HepG2 (cell line): Measurements from ENCODE around the gene FOXA3. TPM values are rescaled to one million over a fixed set of nuclear protein-coding genes. Genes with fewer than 3 reads are reported as not detected.

Experiments
- CC2D1A ChIP-seq: sonication (generic); formaldehyde crosslinking; IDR thresholded peaks from 2 replicates; pipeline ENCODE4 v1.8.1; 2023; ENCODE audit warnings: mild to moderate bottlenecking, missing genetic modification reagents
- CENPT ChIP-seq: sonication (generic); formaldehyde crosslinking; IDR thresholded peaks from 2 replicates; pipeline ENCODE4 v1.8.0; 2022; ENCODE audit warnings: low read depth, mild to moderate bottlenecking, moderate library complexity, missing genetic modification reagents
- DMAP1 ChIP-seq: IDR thresholded peaks from 2 replicates; pipeline ENCODE4 v1.6.1; 2016
- KLF16 ChIP-seq, 2 experiments: sonication (generic) in 1 of 2; formaldehyde crosslinking in 1 of 2; IDR thresholded peaks; 2 replicates each; pipeline versions ENCODE4 v1.6.1 to v1.8.0; 2016 to 2023; ENCODE audit warnings: missing genetic modification reagents in 2 of 2, missing compliant biosample characterization in 1 of 2
- KLF6 ChIP-seq: IDR thresholded peaks from 2 replicates; pipeline ENCODE4 v1.8.0; 2016; ENCODE audit warnings: missing biosample characterization, missing genetic modification reagents
- LCORL ChIP-seq, 2 experiments: fragments of 450-650 bp in 1 of 2; sonication (generic) in 1 of 2; formaldehyde crosslinking in 1 of 2; IDR thresholded peaks; 2 replicates each; pipeline versions ENCODE4 v1.5.0 to v1.6.1; 2017 to 2020; ENCODE audit warnings: antibody characterized with exemption in 1 of 2, missing genetic modification reagents in 1 of 2
- MAF1 ChIP-seq: sonication (generic); formaldehyde crosslinking; IDR thresholded peaks from 2 replicates; pipeline ENCODE4 v1.5.0; 2020; ENCODE audit warnings: missing genetic modification reagents, borderline replicate concordance
- MED1 ChIP-seq: sonication (generic); formaldehyde crosslinking; IDR thresholded peaks from 2 replicates; pipeline ENCODE4 v1.4.0; 2020; ENCODE audit warnings: missing genetic modification reagents
- MTF1 ChIP-seq: sonication (generic); formaldehyde crosslinking; IDR thresholded peaks from 2 replicates; pipeline ENCODE4 v1.5.0; 2020; ENCODE audit warnings: missing genetic modification reagents
- NFIB ChIP-seq: sonication (generic); formaldehyde crosslinking; IDR thresholded peaks from 2 replicates; pipeline ENCODE4 v1.9.0; 2021; ENCODE audit warnings: missing genetic modification reagents, mild to moderate bottlenecking, borderline replicate concordance
- RARG ChIP-seq: sonication (generic); formaldehyde crosslinking; IDR thresholded peaks from 2 replicates; pipeline ENCODE4 v1.4.0; 2020; ENCODE audit warnings: low read depth, mild to moderate bottlenecking, missing genetic modification reagents
- RBM22 ChIP-seq: fragments of 200-400 bp; formaldehyde crosslinking; optimal IDR thresholded peaks from 2 replicates; pipeline ENCODE3; 2017; ENCODE audit warnings: mild to moderate bottlenecking, low read length, moderate library complexity
- SNAI1 ChIP-seq: sonication (generic); formaldehyde crosslinking; IDR thresholded peaks from 2 replicates; pipeline ENCODE4 v1.5.0; 2020; ENCODE audit warnings: mild to moderate bottlenecking, missing genetic modification reagents, borderline replicate concordance
- ZNF44 ChIP-seq: sonication (generic); formaldehyde crosslinking; IDR thresholded peaks from 2 replicates; pipeline ENCODE4 v1.5.1; 2020; ENCODE audit warnings: mild to moderate bottlenecking, missing genetic modification reagents
- ZNF441 ChIP-seq: sonication (generic); formaldehyde crosslinking; IDR thresholded peaks from 2 replicates; pipeline ENCODE4 v1.7.0; 2021; ENCODE audit warnings: missing genetic modification reagents, borderline replicate concordance
- ZNF510 ChIP-seq: sonication (generic); formaldehyde crosslinking; IDR thresholded peaks from 2 replicates; pipeline ENCODE4 v1.4.0; 2020; ENCODE audit warnings: low read depth, mild to moderate bottlenecking, missing genetic modification reagents
- ZNF572 ChIP-seq: sonication (generic); formaldehyde crosslinking; IDR thresholded peaks from 2 replicates; pipeline ENCODE4 v1.5.1; 2020; ENCODE audit warnings: mild to moderate bottlenecking, missing genetic modification reagents
- ZNF790 ChIP-seq: sonication (generic); formaldehyde crosslinking; IDR thresholded peaks from 2 replicates; pipeline ENCODE4 v1.8.0; 2022; ENCODE audit warnings: missing genetic modification reagents, mild to moderate bottlenecking, borderline replicate concordance
- polyA plus RNA-seq, 8 experiments: library from polyadenylated mRNA; depleted of rRNA in 3 of 8; stranded (reverse) in 7 of 8; unstranded in 1 of 8; fragments of >200 nt; fragmentation: Illumina TruSeq in 4 of 8; extraction: Trizol in 4 of 8; gene quantifications; 2 replicates each; pipeline versions ENCODE4 v1.2.1 to v1.2.3, GENCODE V29; 2011 to 2016; ENCODE audit warnings: low read depth in 4 of 8, missing spikeins in 1 of 8, mixed read lengths in 1 of 8; ENCODE audit not compliant: insufficient read depth in 1 of 8
- total RNA-seq, 5 experiments: library from RNA; depleted of rRNA; stranded (reverse); fragments of >200 nt; fragmentation: Illumina TruSeq; extraction: Trizol; gene quantifications; 2 replicates each; pipeline ENCODE4 v1.2.3, GENCODE V29; 2016; ENCODE audit warnings: low read depth in 1 of 5
- TF ChIP-seq, protein P1 (sequence below): sonication (generic); formaldehyde crosslinking; IDR thresholded peaks from 2 replicates; pipeline ENCODE4 v1.4.0; 2020; ENCODE audit warnings: missing genetic modification reagents
- TF ChIP-seq, protein P2 (sequence below): sonication (generic); formaldehyde crosslinking; IDR thresholded peaks from 2 replicates; pipeline ENCODE4 v1.8.0; 2022; ENCODE audit warnings: missing genetic modification reagents, low read depth, mild to moderate bottlenecking, borderline replicate concordance
- TF ChIP-seq, protein P3 (sequence below): sonication (generic); formaldehyde crosslinking; IDR thresholded peaks from 2 replicates; pipeline ENCODE4 v1.8.0; 2022; ENCODE audit warnings: mild to moderate bottlenecking, missing genetic modification reagents
- TF ChIP-seq, protein P4 (sequence below): sonication (generic); formaldehyde crosslinking; IDR thresholded peaks from 2 replicates; pipeline ENCODE4 v1.8.1; 2023; ENCODE audit warnings: missing genetic modification reagents, mild to moderate bottlenecking, borderline replicate concordance
- TF ChIP-seq, protein P5 (sequence below): sonication (generic); formaldehyde crosslinking; IDR thresholded peaks from 2 replicates; pipeline ENCODE4 v1.5.0; 2020; ENCODE audit warnings: missing genetic modification reagents

The FOXA3 gene
- total and polyA plus RNA-seq, 2 of the 13 experiments (the other 11 are each of a cell fraction or from before 2014, with no cell fraction given) = 29.8 to 47.6 TPM

DNA sequence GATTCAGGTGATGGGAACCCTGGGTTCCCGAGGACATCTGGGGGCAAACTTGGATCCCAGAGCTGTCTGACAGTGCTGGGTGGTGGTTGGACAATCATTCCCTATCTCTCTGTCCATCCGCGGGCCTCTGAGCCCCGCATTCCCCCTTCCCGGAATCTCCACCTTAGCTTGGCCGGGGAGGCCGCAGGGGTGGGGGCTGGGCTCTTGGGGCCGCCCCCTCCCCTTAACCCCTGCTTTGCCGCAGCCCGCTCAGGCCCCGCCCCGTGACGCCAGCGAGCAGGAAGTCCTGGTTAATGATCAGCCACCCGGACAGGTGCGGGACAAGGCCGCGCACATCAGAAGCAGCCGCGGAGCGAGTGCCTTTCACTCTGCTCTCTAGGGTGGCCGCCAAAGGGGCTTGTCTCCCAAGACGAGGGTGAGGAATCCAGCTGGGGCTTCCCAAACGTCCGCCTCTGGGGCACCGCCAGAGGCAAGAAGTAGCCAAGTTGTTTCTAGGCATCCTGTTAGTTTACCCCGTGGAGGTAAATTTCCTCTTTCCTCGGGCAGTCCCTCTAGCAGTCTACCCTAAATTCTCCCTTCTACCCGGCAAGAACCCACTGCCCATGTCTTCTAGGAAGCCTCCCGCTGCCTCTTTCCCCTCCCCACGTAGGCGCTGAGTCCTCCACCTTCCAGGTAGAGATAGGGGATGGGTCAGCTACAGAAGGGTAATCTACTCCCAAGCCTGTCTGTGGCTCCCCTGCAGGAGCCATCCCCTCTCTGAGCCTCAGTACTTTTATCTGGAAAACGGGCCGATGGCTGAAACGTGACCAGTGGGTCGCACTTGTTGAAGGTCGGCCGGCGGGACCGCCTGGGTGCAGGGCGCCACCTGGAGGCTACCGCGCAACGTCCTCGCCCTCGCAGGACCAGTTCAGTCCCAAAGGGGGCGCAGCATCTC, 18.8 kb downstream of the FOXA3 start (continued):
- TF ChIP-seq, protein P1, sequence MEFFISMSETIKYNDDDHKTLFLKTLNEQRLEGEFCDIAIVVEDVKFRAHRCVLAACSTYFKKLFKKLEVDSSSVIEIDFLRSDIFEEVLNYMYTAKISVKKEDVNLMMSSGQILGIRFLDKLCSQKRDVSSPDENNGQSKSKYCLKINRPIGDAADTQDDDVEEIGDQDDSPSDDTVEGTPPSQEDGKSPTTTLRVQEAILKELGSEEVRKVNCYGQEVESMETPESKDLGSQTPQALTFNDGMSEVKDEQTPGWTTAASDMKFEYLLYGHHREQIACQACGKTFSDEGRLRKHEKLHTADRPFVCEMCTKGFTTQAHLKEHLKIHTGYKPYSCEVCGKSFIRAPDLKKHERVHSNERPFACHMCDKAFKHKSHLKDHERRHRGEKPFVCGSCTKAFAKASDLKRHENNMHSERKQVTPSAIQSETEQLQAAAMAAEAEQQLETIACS = 0 out of 2 replicates have a peak, but pooled peaks have one; percentile 36
- TF ChIP-seq ZNF441 (CRISPR knock-in tag) (peak; percentile 62; the same call in 1 of the 2 replicates), RBM22 (peak; percentile 91), LCORL (IDR thresholded peaks at IDR 0.05) (peak; percentile 52; the same call in 1 of the 2 replicates), LCORL (CRISPR knock-in tag; IDR thresholded peaks at IDR 0.05) (peak; percentile 62; the same call in 1 of the 2 replicates), MTF1 (CRISPR knock-in tag) (no peak), CC2D1A (CRISPR knock-in tag) (no peak), CENPT (no peak), ZNF510 (CRISPR knock-in tag) (no peak), KLF6 (peak; percentile 77), SNAI1 (no peak), ZNF790 (CRISPR knock-in tag) (no peak), MED1 (CRISPR knock-in tag) (peak; percentile 95), DMAP1 (CRISPR knock-in tag) (peak; percentile 29; the same call in 1 of the 2 replicates), NFIB (CRISPR knock-in tag) (no peak), KLF16 (CRISPR knock-in tag; IDR thresholded peaks at IDR 0.05) (peak in 1 of 2 experiments; percentile 67; a peak in 1 of 4 replicates), RARG (CRISPR knock-in tag) (no peak; the same call in 1 of the 2 replicates), ZNF44 (peak; percentile 87; the same call in 1 of the 2 replicates), MAF1 (CRISPR knock-in tag) (no peak; the same call in 1 of the 2 replicates), ZNF572 (CRISPR knock-in tag) (no peak)
- TF ChIP-seq, protein P2, sequence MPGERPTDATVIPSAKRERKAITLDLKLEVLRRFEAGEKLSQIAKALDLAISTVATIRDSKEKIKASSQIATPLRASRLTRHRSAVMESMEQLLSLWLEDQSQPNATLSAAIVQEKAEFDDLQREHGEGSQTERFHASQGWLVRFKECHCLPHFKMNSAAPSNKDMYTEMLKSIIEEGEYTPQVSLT = no peak; the same call in none of the 2 replicates
- TF ChIP-seq, protein P3, sequence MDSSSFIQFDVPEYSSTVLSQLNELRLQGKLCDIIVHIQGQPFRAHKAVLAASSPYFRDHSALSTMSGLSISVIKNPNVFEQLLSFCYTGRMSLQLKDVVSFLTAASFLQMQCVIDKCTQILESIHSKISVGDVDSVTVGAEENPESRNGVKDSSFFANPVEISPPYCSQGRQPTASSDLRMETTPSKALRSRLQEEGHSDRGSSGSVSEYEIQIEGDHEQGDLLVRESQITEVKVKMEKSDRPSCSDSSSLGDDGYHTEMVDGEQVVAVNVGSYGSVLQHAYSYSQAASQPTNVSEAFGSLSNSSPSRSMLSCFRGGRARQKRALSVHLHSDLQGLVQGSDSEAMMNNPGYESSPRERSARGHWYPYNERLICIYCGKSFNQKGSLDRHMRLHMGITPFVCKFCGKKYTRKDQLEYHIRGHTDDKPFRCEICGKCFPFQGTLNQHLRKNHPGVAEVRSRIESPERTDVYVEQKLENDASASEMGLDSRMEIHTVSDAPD (CRISPR knock-in tag) = no peak
- TF ChIP-seq, protein P4, sequence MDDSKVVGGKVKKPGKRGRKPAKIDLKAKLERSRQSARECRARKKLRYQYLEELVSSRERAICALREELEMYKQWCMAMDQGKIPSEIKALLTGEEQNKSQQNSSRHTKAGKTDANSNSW = no peak
- TF ChIP-seq, protein P5, sequence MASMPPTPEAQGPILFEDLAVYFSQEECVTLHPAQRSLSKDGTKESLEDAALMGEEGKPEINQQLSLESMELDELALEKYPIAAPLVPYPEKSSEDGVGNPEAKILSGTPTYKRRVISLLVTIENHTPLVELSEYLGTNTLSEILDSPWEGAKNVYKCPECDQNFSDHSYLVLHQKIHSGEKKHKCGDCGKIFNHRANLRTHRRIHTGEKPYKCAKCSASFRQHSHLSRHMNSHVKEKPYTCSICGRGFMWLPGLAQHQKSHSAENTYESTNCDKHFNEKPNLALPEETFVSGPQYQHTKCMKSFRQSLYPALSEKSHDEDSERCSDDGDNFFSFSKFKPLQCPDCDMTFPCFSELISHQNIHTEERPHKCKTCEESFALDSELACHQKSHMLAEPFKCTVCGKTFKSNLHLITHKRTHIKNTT (CRISPR knock-in tag) = no peak
